Small intestine (tissue), 7 donors: Measurements from ENCODE around the gene PIP4K2B. TPM values are rescaled to one million over a fixed set of nuclear protein-coding genes. Genes with fewer than 3 reads are reported as not detected.

Experiments used
- DNase-seq, 2 donors: peaks; one replicate each; pipeline versions ENCODE4 v3.0.0 to v3.0.0-alpha.2; 2013
- FAIRE-seq: peaks from 2 replicates; lab custom pipeline; 2012; peaks lifted over from hg19 to GRCh38; lab: Jason Lieb, UNC
- H3K27ac ChIP-seq, 3 donors: one replicate each; pipeline ENCODE4 v1.5.1; 2013; ENCODE audit warnings: low read length in 2 of 3, mild to moderate bottlenecking in 2 of 3, control low read depth in 1 of 3, inconsistent platforms in 1 of 3, low read depth in 1 of 3, moderate library complexity in 1 of 3
- H3K27me3 ChIP-seq, 3 donors: one replicate each; pipeline ENCODE4 v1.6.1; 2013; ENCODE audit warnings: low read length in 3 of 3, inconsistent platforms in 1 of 3; ENCODE audit not compliant: control insufficient read depth in 3 of 3, insufficient read depth in 3 of 3
- H3K36me3 ChIP-seq, 3 donors: one replicate each; pipeline ENCODE4 v1.6.1; 2013; ENCODE audit warnings: low read length in 3 of 3, inconsistent platforms in 1 of 3, low read depth in 1 of 3, mild to moderate bottlenecking in 1 of 3, moderate library complexity in 1 of 3; ENCODE audit not compliant: control insufficient read depth in 3 of 3, insufficient read depth in 2 of 3
- H3K4me1 ChIP-seq, 3 donors: one replicate each; pipeline ENCODE4 v1.6.1; 2013; ENCODE audit warnings: low read length in 2 of 3, inconsistent platforms in 1 of 3, low read depth in 1 of 3, mild to moderate bottlenecking in 1 of 3, moderate library complexity in 1 of 3; ENCODE audit not compliant: control insufficient read depth in 3 of 3, insufficient read depth in 2 of 3
- H3K4me3 ChIP-seq, 3 donors: one replicate each; pipeline ENCODE4 v1.5.1; 2013; ENCODE audit warnings: low read length in 3 of 3, control low read depth in 1 of 3, inconsistent platforms in 1 of 3, low read depth in 1 of 3, mild to moderate bottlenecking in 1 of 3, moderate library complexity in 1 of 3
- H3K9me3 ChIP-seq, 2 donors: one replicate each; pipeline ENCODE4 v1.6.1; 2013; ENCODE audit warnings: low read depth in 1 of 2, low read length in 1 of 2; ENCODE audit not compliant: control insufficient read depth in 2 of 2, insufficient read depth in 1 of 2
- WGBS, 3 donors: extraction: QIAGEN DNeasy Blood & Tissue Kit; methylation state at CpG; one replicate each; pipeline ENCODE4 v1.1.7; 2013; 5-methylcytosine and 5-hydroxymethylcytosine counted together
- polyA plus RNA-seq, 4 donors: library from polyadenylated mRNA; stranded (reverse) in 3 of 4; unstranded in 1 of 4; fragments of 200-250 nt in 3 of 4; fragments of 120-200 nt in 1 of 4; gene quantifications; one replicate each; pipeline versions ENCODE4 v1.2.1 to v1.2.3, GENCODE V29; 2013
- donor health status: healthy with polysubstance abuse.
- donor health status: control.
- donor health status: control.
- donor health status: Bipolar disorder and iron deficiency.
- donor health status: healthy.

The PIP4K2B gene
- polyA plus RNA-seq, 4 donors, result 4.9 to 28.0 (median 12.2) TPM

DNA sequence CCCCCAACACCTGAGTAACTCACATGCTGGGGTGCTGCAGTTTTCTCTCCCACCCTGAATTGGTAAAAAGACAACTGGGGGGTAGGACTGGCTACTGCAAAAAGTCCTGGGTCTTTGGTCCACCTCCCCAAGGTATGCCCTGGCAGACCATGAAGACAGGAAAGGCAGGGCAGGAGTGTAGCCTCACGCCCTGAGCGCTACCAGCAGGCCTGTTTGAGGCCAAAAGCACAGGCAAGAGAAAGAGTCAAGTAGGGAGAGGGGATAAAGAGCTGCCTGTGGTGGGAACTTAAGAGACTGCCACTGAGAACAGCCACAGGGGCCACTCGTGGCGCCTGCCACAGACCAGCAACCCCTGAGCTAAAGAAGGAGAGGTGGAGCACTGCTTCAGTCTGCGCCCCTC, 33.0 kb downstream of the PIP4K2B start:
- FAIRE-seq (no peak), DNase-seq (no peak)
- WGBS, 3 donors, result 91 to 94% (median 91%) methylated on average over 5 of the region's 5 CpGs
- H3K4me3 ChIP-seq, result no peak overlapping the region
- H3K4me1 ChIP-seq, result no peaks in the 10 kb centered on the region
- H3K9me3 ChIP-seq, result no peaks in the 10 kb centered on the region
- H3K27me3 ChIP-seq, result no peaks in the 10 kb centered on the region
- H3K27ac ChIP-seq, result no peak overlapping the region
- H3K36me3 ChIP-seq, result peaks cover 20 to 82% (median 26%) of the 10 kb centered on the region in 3 donors

DNA sequence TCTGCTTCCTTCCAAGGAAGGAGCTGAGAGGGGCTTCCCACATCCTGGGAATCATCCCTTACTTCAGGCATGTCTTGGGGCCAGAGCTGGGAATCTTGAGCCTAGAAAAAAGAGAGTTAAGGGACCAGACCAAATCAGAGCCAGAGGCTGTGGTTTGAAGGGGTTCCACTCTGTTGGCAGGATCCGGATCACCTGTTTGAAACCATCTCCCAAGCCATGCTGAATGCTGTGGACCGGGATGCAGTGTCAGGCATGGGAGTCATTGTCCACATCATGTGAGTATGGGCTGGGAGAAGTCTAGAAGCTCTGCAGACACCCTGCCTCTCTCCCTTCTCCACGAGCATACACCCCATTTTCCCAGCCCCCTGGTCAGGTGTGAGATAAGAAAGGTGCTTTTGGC, 37.1 kb downstream of the PIP4K2B start:
- no peak overlapping the region for H3K27ac ChIP-seq
- H3K36me3 ChIP-seq, result peaks cover 17 to 80% (median 27%) of the 10 kb centered on the region in 3 donors
- no peaks in the 10 kb centered on the region for H3K9me3 ChIP-seq
- WGBS, 3 donors, result 69 to 86% (median 76%) methylated on average over 3 of the region's 3 CpGs
- FAIRE-seq (no peak), DNase-seq (no peak)
- no peaks in the 10 kb centered on the region for H3K27me3 ChIP-seq
- no peak overlapping the region for H3K4me3 ChIP-seq
- no peaks in the 10 kb centered on the region for H3K4me1 ChIP-seq

DNA sequence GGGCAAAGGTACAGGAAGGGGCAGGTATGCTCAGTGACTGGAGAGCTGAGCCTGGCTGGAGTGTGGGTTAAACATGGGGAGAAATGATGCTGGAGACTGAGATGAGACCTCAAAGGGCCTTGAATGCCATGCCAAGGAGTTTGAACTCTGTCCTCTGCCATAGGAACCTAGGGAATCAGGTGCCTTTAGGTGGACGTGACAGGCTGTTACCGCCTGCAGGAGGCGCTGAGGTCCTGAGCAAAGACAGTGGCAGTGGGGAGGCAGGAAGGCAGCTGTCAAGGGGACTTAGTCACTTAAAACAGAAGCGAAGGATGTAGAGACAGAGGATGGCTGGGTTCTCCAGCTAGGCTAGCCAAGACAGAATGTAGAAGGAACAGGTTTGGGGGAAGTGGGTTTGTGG, 37.7 kb downstream of the PIP4K2B start:
- Histone ChIP-seq H3K27me3 (no peaks in the 10 kb centered on the region), H3K27ac (no peak overlapping the region), H3K4me1 (no peaks in the 10 kb centered on the region), H3K9me3 (no peaks in the 10 kb centered on the region), H3K36me3 (peaks cover 15 to 80% (median 27%) of the 10 kb centered on the region in 3 donors), H3K4me3 (no peak overlapping the region)
- WGBS, 3 donors, result 75 to 83% (median 75%) methylated on average over 4 of the region's 4 CpGs
- FAIRE-seq (no peak), DNase-seq (peak in 1 of 2 donors; percentile 45)

DNA sequence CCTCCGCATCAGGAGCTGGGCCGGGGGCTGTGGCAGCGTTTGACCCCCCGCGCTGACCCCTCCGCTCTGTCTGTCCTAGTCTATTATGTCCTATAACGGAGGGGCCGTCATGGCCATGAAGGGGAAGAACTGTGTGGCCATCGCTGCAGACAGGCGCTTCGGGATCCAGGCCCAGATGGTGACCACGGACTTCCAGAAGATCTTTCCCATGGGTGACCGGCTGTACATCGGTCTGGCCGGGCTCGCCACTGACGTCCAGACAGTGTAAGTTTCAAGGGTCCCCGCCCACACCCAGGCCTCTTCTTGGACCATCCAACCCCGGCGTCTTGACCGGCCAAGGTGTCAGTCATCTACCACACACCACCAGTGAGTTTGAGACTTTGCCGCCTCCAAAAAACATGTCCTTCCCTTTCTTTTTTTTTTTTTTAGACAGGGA, 46.3 kb downstream of the PIP4K2B start:
- peaks cover 0 to 10% (median 3%) of the 10 kb centered on the region in 3 donors for H3K27me3 ChIP-seq
- peak overlapping the region; percentile 63 to 85 (median 80) for H3K27ac ChIP-seq
- FAIRE-seq, result no peak
- peaks cover 7 to 30% (median 8%) of the 10 kb centered on the region in 3 donors for H3K4me1 ChIP-seq
- 2 to 6% (median 6%) methylated on average over 22 of the region's 22 CpGs for WGBS, 3 donors
- DNase-seq, result no peak
- peaks cover 5 to 36% (median 10%) of the 10 kb centered on the region in 3 donors for H3K36me3 ChIP-seq
- H3K9me3 ChIP-seq, result no peaks in the 10 kb centered on the region
- H3K4me3 ChIP-seq, result peak overlapping the region; percentile 72 to 79 (median 73)

DNA sequence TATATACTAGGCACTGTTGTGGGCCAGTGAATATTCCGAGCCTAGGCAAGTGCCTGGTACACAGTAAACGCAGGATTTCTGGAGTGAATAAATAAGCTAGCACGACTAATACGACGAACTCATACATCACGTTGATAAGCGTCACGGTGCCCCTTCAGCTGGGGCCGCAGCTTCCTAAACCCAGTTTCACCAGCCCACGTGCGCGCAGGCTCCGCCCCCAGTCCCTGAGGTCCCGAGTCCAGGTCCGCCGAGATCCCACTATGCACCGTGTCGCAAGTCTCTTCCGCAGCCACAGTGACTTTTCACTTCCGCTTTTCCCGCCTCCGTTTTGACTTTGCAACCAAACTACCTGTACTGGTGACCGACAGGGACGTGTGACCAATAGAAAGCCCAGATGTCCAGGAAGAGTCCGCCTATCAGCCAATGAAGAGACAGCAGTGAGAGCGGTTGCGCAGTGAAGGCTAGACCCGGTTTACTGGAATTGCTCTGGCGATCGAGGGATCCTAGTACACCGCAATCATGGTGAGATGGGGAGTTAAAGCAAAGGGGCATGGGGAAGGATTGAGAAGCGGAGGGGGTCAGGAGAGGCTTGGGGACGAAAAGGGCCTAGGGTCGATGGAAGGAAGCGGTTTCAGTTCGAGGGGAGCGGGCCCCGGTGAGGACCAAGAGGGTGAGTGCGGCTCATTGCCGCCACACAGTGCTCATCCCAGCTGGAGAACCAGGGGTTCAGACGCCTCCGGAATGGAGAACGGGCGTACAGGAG, 46.9 kb downstream of the PIP4K2B start, which contains the start of gene PSMB3:
Gene PSMB3, plus strand, starts transcription at position 434 of the 763 bp plus-strand sequence. Its CDS starts 86 bp downstream, at position 520.
- Histone ChIP-seq H3K27me3 (peaks cover 0 to 10% (median 3%) of the 10 kb centered on the region in 3 donors), H3K27ac (peak within 1 kb of the TSS; percentile 63 to 91 (median 80)), H3K4me3 (peak within 1 kb of the TSS; percentile 72 to 79 (median 73)), H3K4me1 (peaks cover 7 to 30% (median 8%) of the 10 kb centered on the region in 3 donors), H3K9me3 (no peaks in the 10 kb centered on the region), H3K36me3 (peaks cover 0 to 30% (median 10%) of the 10 kb centered on the region in 3 donors)
- peak; percentile 99 to 100 for DNase-seq
- WGBS, 3 donors, result 0 to 1% (median 0%) methylated on average over 44 of the region's 44 CpGs
- FAIRE-seq, result no peak

DNA sequence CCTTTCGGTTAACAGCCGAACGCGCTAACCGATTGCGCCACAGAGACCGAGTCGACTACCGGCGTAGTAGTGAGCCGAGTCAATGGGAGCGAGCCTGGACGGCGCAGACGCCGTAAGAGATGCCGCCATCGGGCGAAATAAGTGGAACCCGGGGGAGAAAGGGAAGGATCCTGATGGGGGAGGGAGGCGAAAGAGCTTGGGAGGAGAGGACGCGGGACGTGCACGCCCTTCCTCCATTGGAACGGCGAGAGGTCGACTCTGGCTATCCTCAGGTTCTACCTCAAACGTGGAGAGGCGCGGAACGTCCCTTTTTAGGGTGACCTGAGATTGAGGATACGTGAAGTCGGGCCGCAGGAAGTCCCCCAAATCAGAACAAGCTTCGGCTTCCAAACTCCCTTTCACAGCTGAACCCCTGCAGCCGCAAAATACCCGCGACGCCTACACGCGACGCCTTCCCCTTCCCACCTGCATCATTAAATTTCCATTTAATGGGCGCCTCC, 47.5 kb downstream of the PIP4K2B start:
- no peak for FAIRE-seq
- Histone ChIP-seq H3K4me1 (peaks cover 7 to 33% (median 10%) of the 10 kb centered on the region in 3 donors), H3K4me3 (peak overlapping the region; percentile 55 to 72 (median 58))

DNA sequence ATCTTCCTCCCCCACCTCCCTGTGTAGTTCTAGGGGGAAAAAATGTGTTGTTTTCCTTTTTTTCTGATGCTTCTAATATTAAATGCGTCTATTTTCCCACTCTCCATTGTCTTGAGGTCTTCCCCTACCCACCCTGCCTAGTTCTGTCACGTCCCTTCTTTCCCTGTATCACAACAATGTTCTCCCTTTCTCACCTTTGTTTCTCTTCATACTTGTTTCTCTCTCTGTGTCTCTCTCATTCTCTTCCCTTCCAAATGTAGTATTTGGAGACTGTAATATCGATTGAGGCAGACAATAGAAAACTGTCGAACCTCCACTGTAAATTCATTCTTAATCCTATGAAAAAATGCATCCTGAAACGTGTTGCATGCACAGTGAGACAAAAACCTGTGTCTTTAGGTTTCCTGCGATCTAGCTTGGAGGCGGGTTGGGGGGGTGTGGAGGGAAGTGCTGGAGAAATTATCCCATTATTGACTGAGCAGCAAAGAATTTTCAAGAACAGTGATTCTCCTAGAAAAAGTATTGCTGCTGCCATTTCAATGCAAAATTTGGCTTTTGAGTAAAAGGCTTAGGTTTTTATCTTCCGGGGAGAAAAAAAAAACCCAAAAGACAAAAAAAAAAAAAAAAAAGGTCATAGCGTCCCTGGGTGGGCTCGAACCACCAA, 48.1 kb downstream of the PIP4K2B start:
- Histone ChIP-seq H3K27ac (peak overlapping the region in 1 of 3 donors; percentile 4), H3K36me3 (peaks cover 0 to 19% (median 7%) of the 10 kb centered on the region in 3 donors), H3K9me3 (no peaks in the 10 kb centered on the region), H3K4me3 (peak overlapping the region in 2 of 3 donors; percentile 16 to 18), H3K27me3 (peaks cover 0 to 10% (median 3%) of the 10 kb centered on the region in 3 donors), H3K4me1 (peaks cover 7 to 38% (median 10%) of the 10 kb centered on the region in 3 donors)
- DNase-seq (no peak), FAIRE-seq (no peak)
- WGBS, 3 donors, result 1 to 4% (median 4%) methylated on average over 10 of the region's 10 CpGs

More for the DNA sequence above, 47.5 kb downstream of the PIP4K2B start:
- Histone ChIP-seq H3K36me3 (peaks cover 0 to 24% (median 10%) of the 10 kb centered on the region in 3 donors), H3K27me3 (peaks cover 0 to 10% (median 3%) of the 10 kb centered on the region in 3 donors), H3K27ac (peak overlapping the region; percentile 45 to 91 (median 79)), H3K9me3 (no peaks in the 10 kb centered on the region)
- peak; percentile 79 to 93 for DNase-seq
- WGBS, 3 donors, result 0 to 1% (median 1%) methylated on average over 40 to 44 of the region's 44 CpGs
